ENCODE data around the gene CDCA7L.

DNA sequence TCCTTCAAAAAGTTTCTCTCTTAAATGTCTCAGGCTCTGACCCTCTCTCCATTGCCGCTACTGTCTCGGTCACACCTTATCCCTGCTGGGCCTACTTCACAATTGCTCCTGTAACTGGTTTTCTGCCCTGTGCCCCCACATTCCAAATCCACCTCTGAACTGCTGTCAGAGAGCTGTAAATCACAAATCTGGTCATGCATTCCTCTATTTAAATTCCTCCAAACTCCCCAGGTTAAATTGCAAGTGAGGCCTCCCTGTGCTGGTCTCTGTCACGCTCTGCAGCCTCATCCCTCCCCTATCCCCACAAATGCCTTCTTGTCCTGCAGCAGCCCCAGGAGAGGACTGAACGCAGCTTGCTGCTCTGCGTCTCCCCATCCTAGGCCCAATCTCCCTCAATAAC, 40.4 kb upstream of the CDCA7L start:
- TF ChIP-seq, protein P1, sequence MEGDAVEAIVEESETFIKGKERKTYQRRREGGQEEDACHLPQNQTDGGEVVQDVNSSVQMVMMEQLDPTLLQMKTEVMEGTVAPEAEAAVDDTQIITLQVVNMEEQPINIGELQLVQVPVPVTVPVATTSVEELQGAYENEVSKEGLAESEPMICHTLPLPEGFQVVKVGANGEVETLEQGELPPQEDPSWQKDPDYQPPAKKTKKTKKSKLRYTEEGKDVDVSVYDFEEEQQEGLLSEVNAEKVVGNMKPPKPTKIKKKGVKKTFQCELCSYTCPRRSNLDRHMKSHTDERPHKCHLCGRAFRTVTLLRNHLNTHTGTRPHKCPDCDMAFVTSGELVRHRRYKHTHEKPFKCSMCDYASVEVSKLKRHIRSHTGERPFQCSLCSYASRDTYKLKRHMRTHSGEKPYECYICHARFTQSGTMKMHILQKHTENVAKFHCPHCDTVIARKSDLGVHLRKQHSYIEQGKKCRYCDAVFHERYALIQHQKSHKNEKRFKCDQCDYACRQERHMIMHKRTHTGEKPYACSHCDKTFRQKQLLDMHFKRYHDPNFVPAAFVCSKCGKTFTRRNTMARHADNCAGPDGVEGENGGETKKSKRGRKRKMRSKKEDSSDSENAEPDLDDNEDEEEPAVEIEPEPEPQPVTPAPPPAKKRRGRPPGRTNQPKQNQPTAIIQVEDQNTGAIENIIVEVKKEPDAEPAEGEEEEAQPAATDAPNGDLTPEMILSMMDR (optimal IDR thresholded peaks at IDR 0.05 in 1 of 3, IDR thresholded peaks at IDR 0.05 in 1 of 3, conservative IDR thresholded peaks at IDR 0.05 in 1 of 3; ENCODE audit: extremely low read depth in 1 of 3, insufficient read depth in 2 of 3, low read length in 3 of 3), result no peak
- no peak for TF ChIP-seq EZH2 (IDR thresholded peaks at IDR 0.05; ENCODE audit: low read length)

All from keratinocyte (primary cell).